ENCODE measurements around the gene NFIX.

DNA sequence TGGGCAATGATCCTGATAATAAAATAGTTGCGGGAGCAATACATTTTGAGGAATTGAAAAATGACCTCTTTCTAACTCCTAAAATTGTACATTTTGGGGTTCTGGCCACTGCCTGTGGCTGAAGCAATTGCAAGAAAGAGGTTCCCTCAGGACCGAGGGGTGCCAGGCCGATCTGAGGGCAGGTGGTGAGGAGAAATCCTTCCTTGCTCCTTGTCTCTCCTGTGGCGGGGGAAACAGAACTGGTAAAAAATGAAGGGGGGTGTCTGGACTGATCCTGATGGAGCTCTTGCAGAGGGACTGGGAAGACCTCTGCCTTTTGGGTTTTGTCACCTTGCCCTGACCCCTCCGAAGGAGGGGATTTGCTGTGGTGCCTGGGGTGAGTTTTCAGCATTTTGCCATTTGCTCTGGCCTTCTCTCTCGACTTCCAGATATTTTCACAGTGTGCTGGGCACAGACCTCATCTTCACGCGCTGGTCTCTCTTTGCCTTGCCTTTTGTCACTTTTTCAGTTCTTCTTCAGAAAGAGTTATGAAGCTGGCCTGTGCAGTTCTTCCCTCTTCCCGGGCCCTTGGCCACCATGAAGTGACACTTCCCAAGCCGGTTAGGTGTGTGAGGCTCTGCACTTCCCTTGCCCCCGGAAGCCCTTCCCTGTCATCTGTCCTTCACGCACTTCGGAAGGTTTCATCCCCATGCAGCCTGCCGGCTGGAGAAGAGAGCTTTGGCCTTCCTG is 22.2 kb downstream of the NFIX start:
- TF ChIP-seq CTCF (conservative IDR thresholded peaks at IDR 0.05 in 1 of 2, IDR thresholded peaks at IDR 0.05 in 1 of 2; ENCODE audit: low read depth in 1 of 2, low read length in 2 of 2), result no peak
- no peak for TF ChIP-seq EZH2 (IDR thresholded peaks at IDR 0.05; ENCODE audit: low read length, missing control alignments)
